DMS153 treated with DMSO at 0.1 percent for 48 hours (cell line): ENCODE measurements around the gene CRISP2.
"Not testable (repeated sequence)": the region's sequence is repeated elsewhere in the genome, so short reads cannot be mapped to it uniquely, and the experiment has no call there.

Source experiments
- DNase-seq: peaks from one replicate; lab custom pipeline; 2025; ENCODE audit not compliant: unreplicated experiment; lab: John Stamatoyannopoulos, UW

Gene CRISP2, protein sequence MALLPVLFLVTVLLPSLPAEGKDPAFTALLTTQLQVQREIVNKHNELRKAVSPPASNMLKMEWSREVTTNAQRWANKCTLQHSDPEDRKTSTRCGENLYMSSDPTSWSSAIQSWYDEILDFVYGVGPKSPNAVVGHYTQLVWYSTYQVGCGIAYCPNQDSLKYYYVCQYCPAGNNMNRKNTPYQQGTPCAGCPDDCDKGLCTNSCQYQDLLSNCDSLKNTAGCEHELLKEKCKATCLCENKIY

DNA sequence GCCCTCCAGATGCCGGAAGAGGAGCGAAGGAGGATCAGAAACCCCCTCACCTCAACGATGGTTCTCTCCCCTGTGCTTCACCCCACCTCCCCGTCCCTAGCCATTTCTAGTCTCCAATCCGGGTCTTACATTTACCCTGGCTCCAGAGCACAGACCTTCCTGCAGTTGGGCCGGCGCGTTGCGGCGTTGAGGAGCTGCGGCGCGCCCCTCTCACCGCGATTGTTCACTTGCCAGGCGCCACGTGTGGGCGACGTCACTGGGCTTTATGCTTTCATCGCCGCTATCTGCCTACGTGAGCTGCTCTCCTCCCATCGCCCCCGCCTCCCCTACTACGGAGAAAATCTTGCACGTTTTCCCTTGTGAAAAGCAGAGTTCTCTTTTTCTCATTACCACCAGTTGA lies at the start of gene CRISP2:
Gene CRISP2, minus strand, starts transcription at position 198 of the 400 bp plus-strand sequence. CDS start 4,347 bp downstream, outside the sequence.
- DNase-seq: peak; percentile 29

DNA sequence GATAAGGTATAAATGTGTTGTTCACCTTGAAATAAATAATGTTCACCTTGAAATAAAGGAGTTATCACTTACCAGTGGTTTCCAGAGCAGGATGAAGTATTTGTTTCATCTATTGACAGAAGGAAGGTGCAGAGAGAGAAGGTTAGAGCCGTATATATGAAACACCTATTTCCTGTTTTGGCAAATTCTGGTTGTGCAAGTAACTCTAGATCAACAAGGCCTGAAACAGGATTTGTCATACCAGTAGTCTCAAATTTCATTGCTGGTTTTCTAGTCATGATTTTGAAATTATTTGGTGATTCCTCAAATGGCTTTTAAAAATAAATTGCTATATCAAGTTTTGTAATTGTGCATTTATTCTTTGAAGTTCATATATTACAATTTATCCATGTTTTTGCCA lies 30.9 kb upstream of the CRISP2 start, which contains the start of gene CRISP3:
Gene CRISP3, minus strand, starts transcription at position 130 of the 400 bp plus-strand sequence. Its CDS starts 21 bp downstream, at position 109.
- peak; percentile 67 for DNase-seq

DNA sequence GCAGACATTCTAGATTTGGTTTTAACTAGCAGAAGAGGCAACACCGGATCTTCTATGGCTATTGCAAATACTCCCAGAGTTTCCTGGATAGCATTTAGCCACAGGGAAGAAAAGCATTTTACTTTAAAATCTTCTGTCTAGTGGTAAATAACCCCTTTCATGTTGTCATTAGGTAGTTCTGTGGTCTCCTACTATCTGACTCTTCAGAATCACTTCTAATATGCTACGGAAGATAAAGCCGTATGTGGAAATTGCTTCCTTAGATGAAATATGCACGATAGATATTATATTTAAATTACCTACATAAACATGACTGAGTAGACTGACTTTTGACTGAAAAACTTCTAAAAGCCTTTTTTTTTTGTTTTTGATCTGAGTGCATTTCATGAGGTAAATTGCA lies 30.1 kb upstream of the CRISP2 start:
- no peak for DNase-seq

DNA sequence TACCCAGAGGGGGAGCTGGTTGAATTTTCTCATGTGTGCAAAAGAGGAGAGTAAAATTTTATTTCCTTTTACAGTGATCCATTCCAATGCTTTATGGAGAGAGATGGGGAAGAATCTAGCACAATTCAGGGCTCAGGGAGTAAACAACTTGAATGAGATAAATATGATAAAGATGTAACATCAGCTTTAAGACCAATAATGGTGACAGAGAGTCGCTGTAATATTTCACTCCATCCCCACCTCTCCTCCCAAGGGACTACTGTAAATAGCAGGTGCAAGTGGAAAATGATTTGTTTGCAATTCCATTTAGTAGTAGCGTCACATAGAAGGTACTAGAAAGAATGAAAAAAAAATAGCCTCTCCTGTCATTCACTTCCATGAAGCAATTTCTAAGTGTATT lies 26.1 kb upstream of the CRISP2 start:
- DNase-seq: peak; percentile 61

DNA sequence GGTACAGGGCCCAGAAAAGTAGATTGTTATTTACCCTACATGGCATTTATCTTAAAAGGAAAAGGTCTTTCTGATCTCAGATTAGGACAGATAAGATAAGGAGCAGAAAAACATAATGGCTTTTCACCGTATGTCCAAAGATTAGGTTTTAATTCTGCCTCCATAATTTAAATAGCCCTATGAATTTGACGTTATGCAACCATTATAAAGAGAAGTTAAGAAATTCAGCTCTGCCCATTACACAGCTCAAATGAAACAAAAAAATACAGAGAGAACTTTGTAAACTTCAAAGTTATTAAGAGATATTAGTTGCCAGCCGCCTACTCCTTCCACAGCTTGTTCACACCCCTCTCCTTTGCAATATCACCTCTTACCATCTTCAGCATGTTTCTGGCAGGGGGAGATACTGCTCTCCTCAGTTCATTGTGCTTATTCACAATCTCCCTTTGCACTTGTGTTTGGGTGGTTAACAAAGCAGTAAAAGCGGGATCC lies 22.7 kb upstream of the CRISP2 start:
- DNase-seq: no peak

DNA sequence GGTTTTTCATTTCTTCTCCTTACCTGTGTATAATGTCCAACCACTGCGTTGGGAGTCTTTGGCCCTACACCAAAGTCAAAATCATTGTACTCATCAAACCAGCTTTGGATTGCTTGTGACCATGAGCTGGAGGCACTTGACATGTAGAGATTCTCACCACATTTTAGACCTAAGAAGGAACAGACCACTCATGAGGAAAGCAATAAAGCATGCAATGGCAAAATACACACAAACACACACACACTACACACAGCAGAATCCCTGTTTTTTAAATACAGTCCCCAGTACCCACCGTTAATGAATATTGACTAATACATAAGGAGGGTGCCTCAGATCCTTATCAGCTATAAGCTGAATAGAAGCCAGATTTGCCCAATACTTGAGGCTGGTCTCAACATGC lies 20.3 kb upstream of the CRISP2 start:
- DNase-seq: no peak

DNA sequence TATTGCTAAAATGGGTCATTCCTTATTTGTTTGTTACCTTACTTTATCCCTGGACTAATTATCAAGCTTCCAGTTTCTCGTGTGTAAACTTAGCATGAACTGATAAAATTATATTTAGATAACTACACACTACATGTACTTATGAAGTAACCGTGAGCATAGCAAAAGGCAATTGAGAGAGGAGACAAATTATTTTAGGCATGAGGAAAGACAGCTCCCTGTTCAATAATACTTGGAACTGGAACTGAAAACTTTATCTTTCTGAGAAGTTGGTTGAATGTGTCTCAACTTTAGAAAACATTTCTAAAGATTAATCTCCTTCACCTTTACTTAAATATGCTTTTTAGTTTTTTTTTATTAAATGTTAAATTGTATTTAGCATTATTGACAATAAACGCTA lies 19.4 kb upstream of the CRISP2 start:
- DNase-seq: no peak

DNA sequence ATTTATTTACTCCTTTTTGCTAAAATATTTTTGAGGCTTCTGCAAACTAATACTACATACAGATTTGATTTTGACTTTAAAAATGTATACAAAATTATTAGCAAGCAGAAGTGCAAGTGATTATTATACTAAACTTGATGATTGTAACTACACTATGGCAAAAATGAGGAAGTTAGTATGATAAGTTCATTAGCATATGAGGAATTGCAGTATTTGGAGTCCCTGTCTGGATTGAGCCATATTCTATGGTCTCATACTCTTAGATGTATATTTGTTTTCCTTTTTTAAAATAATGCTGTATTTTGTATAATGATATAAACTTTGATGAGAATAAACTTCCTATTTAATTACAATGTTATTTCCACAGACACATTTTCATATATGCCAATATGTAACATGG lies 16.9 kb upstream of the CRISP2 start:
- no peak for DNase-seq

DNA sequence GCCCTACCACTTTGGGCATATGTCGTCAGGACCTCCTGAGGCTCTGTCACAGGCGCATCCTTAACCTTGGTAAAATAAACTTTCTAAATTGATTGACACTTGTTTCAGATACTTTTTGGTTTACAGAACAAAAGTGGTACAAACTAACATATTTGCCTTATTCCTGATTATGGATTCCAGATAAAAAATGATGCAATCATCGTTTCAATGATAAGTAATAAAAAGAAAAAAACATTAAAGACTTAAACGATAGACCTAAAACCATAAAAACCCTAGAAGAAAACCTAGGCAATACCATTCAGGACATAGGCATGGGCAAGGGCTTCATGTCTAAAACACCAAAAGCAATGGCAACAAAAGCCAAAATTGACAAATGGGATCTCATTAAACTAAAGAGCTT lies 10.6 kb upstream of the CRISP2 start:
- not testable (repeated sequence) for DNase-seq

DNA sequence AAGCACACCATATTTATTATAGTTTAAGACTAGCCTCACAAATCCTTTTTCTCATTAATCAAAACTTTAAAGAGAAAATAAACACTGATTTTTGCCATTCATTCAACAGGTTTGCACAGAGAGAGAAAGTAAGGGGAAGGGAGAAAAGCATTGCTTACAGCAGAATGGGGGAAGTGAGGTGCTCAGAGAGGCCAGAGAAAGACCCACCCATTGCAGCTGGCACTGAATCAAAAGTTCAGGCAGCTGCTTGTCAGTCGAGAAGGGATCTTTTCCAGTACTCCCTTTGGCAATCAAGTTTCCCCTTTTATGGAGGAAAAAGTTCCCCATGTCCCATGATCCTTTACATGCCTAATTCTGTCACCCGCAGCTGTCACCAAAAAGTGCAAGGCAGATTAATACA lies 8.0 kb upstream of the CRISP2 start:
- DNase-seq: no peak

DNA sequence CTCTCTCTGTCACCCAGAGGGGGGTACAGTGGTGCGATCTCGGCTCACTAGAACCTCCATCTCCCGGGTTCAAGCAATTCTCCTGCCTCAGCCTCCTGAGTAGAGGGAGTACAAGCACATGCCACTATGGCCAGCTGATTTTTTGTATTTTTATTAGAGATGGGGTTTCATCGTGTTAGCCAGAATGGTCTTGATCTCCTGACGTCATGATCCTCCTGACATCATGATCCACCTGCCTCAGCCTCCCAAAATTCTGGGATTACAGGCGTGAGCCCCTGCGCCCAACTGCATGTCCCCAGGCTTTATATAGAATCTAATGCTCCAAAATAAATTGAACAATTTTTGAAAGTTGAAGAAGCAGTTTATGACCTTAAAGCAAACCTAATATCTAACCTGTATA lies 7.0 kb upstream of the CRISP2 start:
- DNase-seq: no peak

DNA sequence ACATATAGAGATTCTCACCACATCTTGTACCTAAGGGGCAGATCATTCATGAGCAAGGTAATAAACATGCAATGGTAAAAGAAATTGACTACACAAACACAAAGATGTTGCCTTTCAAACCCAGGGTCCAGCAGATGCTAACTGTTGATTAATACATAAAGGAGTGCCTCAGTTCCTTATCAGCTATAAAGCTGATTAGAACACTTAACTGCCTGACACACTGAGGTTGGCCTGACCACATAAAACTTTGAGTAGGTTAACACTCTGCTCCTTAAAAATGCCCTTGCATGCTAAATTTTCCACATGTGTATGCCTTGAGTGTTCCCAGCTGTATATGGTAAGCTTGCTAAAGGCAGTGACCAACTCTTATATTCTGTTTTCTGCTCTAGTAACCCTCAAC lies 14.9 kb downstream of the CRISP2 start:
- no peak for DNase-seq

DNA sequence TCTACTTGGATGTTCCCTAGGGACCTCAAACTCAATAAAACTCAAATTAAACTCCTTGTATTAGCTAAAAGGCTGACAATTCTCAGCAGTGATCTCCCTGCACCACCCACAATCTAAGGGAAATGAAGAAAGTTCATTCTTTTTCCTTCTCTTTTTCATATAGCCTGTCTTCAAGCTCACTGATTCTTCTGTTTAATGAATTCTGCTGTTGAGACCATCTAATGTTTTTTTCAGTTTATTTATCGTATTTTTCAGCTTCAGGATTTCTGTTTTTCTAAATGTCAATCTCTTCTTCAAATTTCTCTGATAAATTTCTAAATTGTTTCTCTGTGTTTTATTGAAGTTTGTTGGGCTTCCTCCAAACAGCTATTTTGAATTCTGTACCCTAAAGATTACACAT lies 19.8 kb downstream of the CRISP2 start:
- DNase-seq: no peak

DNA sequence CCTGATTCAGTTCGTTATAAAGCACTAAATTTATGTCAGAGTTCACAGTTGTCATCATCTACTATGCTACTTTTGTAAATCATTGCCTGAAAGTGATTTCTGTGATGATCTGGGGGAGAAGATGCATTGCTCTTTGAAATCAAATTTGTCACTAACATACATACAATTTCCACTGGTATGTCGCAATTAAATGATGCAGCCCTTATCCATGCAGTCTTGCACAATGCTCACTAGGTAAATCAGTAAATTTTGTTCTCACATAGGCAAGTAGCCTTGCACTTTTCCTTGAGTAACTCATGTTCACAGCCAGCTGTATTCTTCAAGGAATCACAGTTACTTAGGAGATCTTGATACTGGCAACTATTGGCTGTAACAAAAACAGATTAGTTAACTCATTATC lies 20.8 kb downstream of the CRISP2 start:
- DNase-seq: no peak

DNA sequence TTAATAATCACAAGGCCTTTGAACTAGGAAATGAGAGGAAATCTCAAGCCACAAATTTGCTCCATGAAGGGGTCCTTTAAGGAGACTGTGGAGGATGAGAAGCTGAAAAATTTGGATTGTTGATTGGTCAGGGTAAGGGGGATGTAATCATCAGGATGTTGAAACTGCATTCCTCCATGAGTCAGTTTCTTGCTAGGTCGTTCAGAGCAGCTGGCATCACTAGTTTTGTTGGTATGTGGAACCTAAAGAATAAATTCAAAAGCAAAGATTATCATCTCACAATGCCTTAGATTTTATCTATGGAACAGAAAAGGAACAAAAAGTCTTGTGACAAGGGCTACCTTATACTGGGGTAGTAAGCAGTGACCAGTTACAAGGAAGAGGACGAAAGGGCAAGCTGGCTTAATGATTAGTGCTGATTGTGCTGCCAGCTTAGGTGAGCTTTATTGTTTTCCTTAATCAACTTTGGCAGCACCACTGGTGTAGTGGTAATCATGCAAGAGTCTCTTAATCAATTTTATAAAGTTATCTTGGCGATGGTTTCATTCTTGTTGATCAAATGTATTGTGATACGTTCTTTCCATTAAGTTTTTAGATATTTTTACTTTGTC lies 36.6 kb downstream of the CRISP2 start:
- no peak for DNase-seq

DNA sequence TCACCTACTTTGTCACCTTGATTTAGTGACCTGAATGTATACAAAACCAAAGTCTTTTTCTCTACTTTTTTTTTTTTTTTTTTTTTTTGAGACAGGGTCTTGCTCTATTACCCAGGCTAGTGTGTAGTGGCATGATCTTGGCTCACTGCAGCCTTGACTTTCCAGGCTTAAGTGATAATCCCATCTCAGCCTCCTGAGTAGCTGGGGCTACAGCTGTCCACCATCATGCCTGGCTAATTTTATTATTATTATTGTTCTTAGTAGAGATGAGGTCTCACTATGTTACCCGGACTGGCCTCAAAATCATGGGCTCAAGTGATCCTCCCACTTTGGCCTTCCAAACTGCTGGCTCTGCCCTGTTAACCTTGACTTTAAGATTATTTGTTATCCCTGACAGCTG lies 37.5 kb downstream of the CRISP2 start:
- no peak for DNase-seq

DNA sequence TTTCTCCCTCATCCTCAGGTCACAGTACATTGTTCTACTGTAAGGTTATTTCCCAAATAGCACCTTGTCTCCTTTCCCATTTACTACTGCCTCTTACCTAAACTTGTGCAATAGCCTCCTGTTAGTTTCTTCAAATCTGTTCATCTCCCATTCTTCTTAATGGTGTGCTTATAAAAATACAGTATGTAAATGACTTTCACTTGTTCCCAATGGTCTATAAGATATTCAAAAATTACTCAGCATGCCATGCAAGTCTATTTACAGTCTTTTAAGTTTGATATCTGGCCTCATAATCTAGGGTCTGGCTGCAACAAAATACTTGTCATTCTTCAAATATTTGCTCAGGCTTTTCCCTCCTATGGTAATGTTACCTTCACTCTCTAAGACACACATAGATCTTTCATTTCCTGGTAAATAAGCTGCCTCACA lies 45.2 kb downstream of the CRISP2 start:
- DNase-seq: no peak

DNA sequence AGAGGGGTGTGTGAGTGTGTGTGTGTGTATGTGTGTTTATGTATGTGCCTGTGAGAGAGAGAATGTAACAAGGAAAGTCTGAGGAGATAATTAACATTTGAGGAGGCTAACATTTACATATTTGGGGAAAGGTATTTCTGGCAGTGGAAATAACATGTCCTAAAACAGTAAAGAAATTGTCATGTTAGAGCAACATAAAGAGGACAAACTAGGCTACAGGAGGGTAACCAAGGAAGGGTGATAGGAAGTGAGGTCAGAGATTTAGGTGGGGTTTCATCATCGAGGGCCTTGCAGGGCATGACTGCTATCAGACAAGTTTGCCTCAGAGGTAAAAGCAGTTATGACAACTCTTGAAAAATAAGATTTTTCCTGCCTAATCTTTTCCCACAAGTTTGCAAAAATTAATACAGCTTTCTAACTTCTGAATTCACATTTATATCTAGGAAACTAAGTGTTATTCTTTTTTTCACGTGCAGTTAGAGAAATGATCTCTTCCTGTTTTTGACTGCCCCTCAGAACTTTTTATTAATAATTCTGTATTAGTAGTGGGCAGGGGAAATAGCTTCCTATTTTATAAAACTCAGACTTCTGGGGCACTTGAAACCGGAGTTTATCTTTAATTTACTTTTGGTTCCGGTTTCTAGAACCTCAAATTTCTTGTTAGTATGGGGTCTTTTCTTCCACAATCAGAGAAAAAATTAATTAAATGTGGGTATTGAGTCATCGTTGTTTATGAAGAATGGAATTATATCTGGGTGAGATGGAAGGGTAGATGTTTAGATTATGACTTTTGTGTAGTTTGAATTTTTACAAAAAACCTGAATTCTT lies 46.2 kb downstream of the CRISP2 start:
- DNase-seq: no peak

DNA sequence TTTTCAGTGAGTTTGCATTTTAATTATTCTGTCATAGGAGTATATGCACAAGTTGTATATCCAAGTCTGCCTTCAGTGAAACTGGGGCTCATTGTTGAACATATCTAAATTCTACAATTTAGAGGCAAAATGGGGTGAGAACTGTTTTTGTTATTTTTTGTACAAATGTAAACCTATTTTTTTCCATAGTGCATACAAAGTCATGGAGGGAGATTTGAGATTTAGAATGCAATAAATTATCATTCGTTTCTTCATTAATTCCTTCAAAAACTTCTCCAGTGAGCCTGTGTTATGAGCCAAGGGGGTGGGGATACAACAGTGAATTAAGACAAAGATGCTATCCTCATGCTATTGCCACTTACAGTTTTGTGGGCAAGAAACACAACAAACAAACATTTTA lies 46.9 kb downstream of the CRISP2 start:
- no peak for DNase-seq

DNA sequence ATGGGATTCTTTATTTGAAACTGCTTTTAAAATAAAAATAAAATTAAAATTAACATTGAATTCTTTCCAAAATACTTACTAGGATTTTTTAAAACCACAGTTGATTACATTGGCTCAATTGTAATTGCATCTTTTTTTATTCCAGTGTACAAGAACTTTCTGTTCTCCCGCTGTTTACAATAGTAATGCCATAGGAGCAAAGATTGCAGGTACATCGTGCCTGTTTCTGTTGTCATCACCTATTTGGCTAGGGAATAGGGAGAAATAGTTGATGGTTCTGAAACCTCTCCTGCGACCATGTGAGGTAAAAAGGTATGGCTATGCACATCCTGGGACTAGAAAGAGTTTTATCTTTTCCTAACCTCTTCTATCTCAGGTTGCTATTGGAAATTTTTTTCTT lies 48.5 kb downstream of the CRISP2 start:
- no peak for DNase-seq

DNA sequence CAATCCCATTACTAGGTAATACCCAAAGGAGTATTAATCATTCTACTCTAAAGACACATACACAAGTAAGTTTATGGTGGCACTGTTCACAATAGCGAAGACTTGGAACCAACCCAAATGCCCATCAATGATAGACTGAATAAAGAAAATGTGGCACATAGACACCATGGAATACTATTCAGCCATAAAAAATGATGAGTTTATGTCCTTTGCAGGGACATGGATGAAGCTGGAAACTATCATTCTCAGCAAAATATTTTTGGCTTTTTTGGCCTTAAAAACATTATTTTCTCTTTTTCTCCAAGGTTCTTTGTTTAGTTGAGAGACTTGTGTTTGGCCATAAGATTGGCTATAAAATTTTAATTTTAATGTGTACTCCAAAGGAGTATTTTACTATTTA lies 49.3 kb downstream of the CRISP2 start:
- not testable (repeated sequence) for DNase-seq

DNA sequence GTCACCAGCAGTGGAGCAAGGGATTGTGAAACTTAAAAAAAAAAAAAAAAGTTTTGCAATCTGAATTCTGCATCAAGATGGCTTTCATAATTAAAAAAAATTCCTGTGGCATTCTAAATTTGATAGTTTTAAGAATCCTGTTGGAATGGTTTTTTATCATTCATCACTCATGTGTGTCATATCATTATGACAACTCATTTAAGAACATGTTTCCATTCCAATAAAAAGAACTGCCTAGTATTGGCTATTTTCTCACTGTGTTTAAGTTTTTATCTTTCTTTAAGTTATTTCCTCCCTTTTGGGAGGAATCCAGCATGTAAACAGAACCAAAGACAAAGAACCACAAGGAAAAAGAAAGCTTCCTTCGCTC lies 50.5 kb downstream of the CRISP2 start:
- no peak for DNase-seq
